Activated CD4-positive, alpha-beta T cell treated with anti-CD3 and anti-CD28 coated beads, Interleukin-2, amount 10 ng/mL, durations not matched to agents 7 days and 5 days (primary cell): ENCODE results near the gene VPS36. TPM values are rescaled to one million over a fixed set of nuclear protein-coding genes. Genes with fewer than 3 reads are reported as not detected.
A peak's percentile ranks its signal among the peaks of the same experiment; 100 is the strongest.
"Not testable (repeated sequence)": the region's sequence is repeated elsewhere in the genome, so short reads cannot be mapped to it uniquely, and the experiment has no call there.

ENCODE experiments used
- CTCF ChIA-PET: fragments of 350-600 bp; sonication (Branson Sonifier 250); formaldehyde crosslinking; loops from one replicate; lab custom pipeline; 2021; ENCODE audit warnings: antibody characterized with exemption; lab: Charles Lee
- POLR2A ChIA-PET: fragments of 350-600 bp; sonication (Branson Sonifier 250); formaldehyde crosslinking; loops from one replicate; lab custom pipeline; 2021; ENCODE audit warnings: antibody characterized with exemption; lab: Charles Lee
- DNase-seq: peaks from one replicate; pipeline ENCODE4 v3.0.0-alpha.2; 2020
- H3K27ac Mint-ChIP-seq: one replicate; pipeline ENCODE4 v1.8.0; 2021; ENCODE audit warnings: mild to moderate bottlenecking, moderate library complexity, mixed read lengths
- H3K27me3 Mint-ChIP-seq: one replicate; pipeline ENCODE4 v1.8.0; 2021; ENCODE audit warnings: mixed read lengths
- H3K36me3 Mint-ChIP-seq: one replicate; pipeline ENCODE4 v1.8.0; 2021; ENCODE audit warnings: low read depth, mixed read lengths
- H3K4me1 Mint-ChIP-seq: one replicate; pipeline ENCODE4 v1.8.0; 2021; ENCODE audit warnings: mixed read lengths
- H3K4me3 Mint-ChIP-seq: one replicate; pipeline ENCODE4 v1.8.0; 2021; ENCODE audit warnings: mild to moderate bottlenecking, moderate library complexity, mixed read lengths
- H3K9me3 Mint-ChIP-seq: one replicate; pipeline ENCODE4 v1.8.0; 2021; ENCODE audit warnings: mixed read lengths
- total RNA-seq, 2 experiments: library from RNA; stranded (reverse); gene quantifications; one replicate each; pipeline ENCODE4 v1.2.3, GENCODE V29; 2021

The VPS36 gene
- total RNA-seq, 2 experiments from 2014 or later = 42.7 to 47.4 TPM

DNA sequence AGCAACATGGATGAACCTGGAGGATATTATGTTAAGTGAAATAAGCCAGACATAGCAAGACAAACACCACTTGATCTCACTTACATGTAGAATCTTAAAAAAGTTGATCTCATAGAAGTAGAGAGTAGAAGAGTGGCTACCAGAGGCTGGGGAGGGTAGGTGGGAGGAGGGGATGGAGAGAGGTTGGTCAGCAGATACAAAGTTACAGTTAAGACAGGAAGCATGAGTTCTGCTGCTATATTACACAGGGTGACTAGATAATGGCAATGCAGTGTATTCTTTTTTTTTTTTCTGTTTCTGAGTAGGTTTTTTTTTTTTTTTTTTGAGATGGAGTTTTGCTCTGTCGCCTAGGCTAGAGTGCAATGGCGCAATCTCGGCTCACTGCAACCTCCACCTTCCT is 29.2 kb downstream of the VPS36 start:
- CTCF ChIA-PET = interaction anchor here (3.1 kb wide), 1 partner anchor 29 kb away, joined by 13 read pairs; the partner anchor contains the start of gene VPS36
- H3K4me3 Mint-ChIP-seq = no peak overlapping the region

DNA sequence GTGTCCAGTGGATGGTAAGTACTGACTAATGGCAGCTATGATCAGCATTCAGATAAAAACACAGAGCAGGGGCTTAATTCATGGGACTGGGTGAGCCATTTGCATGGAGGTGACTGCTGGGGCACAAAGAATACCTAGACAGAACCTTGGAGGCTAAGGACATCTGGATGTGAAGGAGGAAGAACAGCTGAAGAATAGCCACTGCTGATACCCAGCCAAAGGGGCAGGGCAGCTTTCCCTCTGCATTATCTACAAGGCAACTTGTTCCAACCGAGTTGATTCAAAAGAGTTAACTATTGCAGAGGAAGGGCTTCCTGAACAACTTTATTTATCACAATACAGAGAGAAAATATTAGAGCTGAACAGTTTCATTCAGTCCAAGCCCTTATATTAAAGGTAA is 31.4 kb downstream of the VPS36 start:
- Mint-ChIP-seq H3K4me1 (peaks cover 4% of the 10 kb centered on the region), H3K4me3 (no peak overlapping the region), H3K27ac (no peak overlapping the region), H3K27me3 (no peaks in the 10 kb centered on the region), H3K9me3 (no peaks in the 10 kb centered on the region), H3K36me3 (peaks cover 38% of the 10 kb centered on the region)
- DNase-seq = no peak
- CTCF ChIA-PET = no interaction called here
- POLR2A ChIA-PET = no interaction called here

More for the DNA sequence above, 29.2 kb downstream of the VPS36 start:
- Mint-ChIP-seq H3K27ac (no peak overlapping the region), H3K36me3 (peaks cover 44% of the 10 kb centered on the region), H3K4me1 (peaks cover 4% of the 10 kb centered on the region), H3K9me3 (no peaks in the 10 kb centered on the region), H3K27me3 (no peaks in the 10 kb centered on the region)
- DNase-seq = no peak
- POLR2A ChIA-PET = no interaction called here

DNA sequence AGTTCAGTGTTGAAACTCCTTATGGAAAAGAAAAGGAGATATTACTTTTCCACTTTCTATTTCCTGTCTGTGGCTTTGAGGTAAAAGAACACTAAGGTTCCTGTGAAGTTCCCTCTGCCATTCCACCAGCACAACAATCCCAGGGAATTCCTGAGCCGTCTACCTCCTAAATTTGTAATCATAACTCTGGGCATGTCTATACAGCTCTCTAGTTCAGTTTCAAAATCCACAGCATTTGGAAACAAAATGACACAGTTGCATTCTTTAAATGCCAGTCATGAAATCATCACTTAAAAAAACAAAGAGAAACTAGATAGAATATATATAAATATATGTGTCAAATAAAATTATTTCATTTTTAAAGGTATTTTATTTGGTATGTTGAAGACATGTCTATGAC is 35.5 kb downstream of the VPS36 start:
- Mint-ChIP-seq H3K4me1 (peaks cover 4% of the 10 kb centered on the region), H3K27ac (no peak overlapping the region), H3K4me3 (no peak overlapping the region), H3K36me3 (peaks cover 31% of the 10 kb centered on the region), H3K9me3 (no peaks in the 10 kb centered on the region), H3K27me3 (no peaks in the 10 kb centered on the region)
- ChIA-PET CTCF (interaction anchor here (1.0 kb wide), 1 partner anchor 35 kb away, joined by 3 read pairs; no protein-coding TSS in a partner anchor), POLR2A (no interaction called here)
- no peak for DNase-seq

DNA sequence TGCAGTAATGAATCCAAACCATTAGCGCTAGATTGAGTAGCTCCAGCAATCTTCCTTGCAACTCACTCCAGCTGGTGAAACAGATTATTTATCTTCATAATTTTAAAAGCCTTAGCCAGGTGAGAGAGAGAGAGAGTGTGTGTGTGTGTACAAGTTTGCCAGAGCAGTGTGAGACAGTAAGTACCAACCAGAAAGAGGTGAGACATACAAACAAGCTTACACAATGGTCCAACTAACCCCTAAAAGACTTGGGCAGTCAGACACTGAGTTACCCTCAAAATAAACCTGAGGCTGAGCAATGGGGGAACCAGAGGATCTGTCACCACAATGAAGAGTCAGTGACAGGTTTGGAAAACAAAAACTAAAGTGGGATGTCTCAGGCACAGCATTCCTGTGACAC is 36.4 kb downstream of the VPS36 start:
- ChIA-PET POLR2A (no interaction called here), CTCF (interaction anchor here (0.7 kb wide), 1 partner anchor 1778 kb away, joined by 3 read pairs; no protein-coding TSS in a partner anchor)
- Mint-ChIP-seq H3K4me1 (no peaks in the 10 kb centered on the region), H3K9me3 (no peaks in the 10 kb centered on the region), H3K27ac (no peak overlapping the region), H3K27me3 (no peaks in the 10 kb centered on the region), H3K4me3 (no peak overlapping the region), H3K36me3 (peaks cover 30% of the 10 kb centered on the region)
- DNase-seq = no peak

DNA sequence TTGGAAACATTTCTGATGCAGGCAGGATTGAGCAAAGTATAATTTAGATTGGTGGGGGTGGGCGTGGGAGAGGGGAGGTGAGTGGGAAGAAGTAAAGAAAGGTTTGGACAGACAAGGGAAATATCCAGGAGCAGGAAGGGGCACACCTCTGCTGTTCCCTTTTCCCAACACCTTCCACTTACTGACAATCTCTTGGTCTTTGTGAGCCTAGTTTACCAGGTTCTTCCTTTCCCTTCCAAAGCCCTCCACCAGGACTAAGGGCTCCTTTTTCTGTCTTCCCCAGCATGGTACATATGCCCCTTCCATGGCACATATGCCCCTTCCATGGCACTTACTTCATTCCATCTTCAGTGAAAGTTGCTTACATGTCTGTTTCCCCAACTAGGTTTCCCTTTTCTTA is 38.3 kb downstream of the VPS36 start:
- no peak overlapping the region for H3K27ac Mint-ChIP-seq
- POLR2A ChIA-PET = no interaction called here
- CTCF ChIA-PET = no interaction called here

DNA sequence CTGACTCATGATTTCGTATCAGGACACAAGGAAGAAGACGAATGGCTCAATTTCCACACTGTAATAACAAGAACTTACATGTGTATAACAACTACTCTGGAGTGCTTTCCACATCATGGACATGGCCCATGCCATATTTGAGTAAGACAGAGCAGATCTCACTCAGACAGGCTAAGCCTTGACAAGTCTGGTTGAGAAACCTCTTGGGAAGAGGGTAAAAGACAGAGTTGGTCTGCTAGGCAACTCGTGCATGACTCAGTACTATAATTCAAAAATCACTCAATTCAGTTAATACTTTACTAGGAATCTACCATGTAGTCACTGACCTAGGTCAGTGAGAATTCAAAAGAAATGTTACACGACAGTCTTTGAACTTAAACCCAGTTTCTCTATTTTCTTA is 38.8 kb downstream of the VPS36 start:
- no peak overlapping the region for H3K27ac Mint-ChIP-seq
- ChIA-PET CTCF (no interaction called here), POLR2A (no interaction called here)
- peaks cover under 1% of the 10 kb centered on the region for H3K4me1 Mint-ChIP-seq
- no peak overlapping the region for H3K4me3 Mint-ChIP-seq
- peaks cover 3% of the 10 kb centered on the region for H3K27me3 Mint-ChIP-seq
- H3K9me3 Mint-ChIP-seq = no peaks in the 10 kb centered on the region
- no peak for DNase-seq
- peaks cover 24% of the 10 kb centered on the region for H3K36me3 Mint-ChIP-seq

More for the DNA sequence above, 38.3 kb downstream of the VPS36 start:
- H3K4me3 Mint-ChIP-seq = no peak overlapping the region
- H3K4me1 Mint-ChIP-seq = no peaks in the 10 kb centered on the region
- no peak for DNase-seq
- H3K9me3 Mint-ChIP-seq = no peaks in the 10 kb centered on the region
- peaks cover 28% of the 10 kb centered on the region for H3K36me3 Mint-ChIP-seq
- no peaks in the 10 kb centered on the region for H3K27me3 Mint-ChIP-seq

DNA sequence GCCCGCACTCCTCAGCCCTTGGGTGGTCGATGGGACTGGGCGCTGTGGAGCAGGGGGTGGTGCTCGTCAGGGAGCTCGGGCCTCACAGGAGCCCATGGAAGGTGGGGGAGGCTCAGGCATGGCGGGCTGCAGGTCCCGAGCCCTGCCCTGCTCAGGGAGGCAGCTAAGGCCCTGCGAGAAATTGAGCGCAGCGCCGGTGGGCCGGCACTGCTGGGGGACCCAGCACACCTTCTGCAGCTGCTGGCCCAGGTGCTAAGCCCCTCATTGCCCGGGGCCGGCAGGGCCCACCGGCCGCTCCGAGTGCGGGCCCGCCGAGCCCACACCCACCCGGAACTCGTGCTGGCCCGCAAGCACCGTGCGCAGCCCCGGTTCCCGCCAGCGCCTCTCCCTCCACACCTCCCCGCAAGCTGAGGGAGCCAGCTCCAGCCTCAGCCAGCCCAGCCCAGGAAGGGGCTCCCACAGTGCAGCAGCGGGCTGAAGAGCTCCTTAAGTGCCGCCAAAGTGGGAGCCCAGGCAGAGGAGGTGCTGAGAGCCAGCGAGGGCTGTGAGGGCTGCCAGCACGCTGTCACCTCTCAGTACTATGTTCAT is 42.3 kb downstream of the VPS36 start:
- not testable (repeated sequence) for H3K27ac Mint-ChIP-seq, H3K9me3 Mint-ChIP-seq, DNase-seq, H3K4me3 Mint-ChIP-seq
- H3K36me3 Mint-ChIP-seq = peaks cover 17% of the 10 kb centered on the region
- peaks cover 21% of the 10 kb centered on the region for H3K4me1 Mint-ChIP-seq
- ChIA-PET POLR2A (interaction anchor here (0.6 kb wide), 1 partner anchor 71 kb away, joined by 3 read pairs; no protein-coding TSS in a partner anchor), CTCF (interaction anchor here (1.4 to 2.1 kb wide), 2 partner anchors 9 to 42 kb away, joined by 3 to 6 read pairs; partner anchors contain the start of gene VPS36)
- peaks cover 24% of the 10 kb centered on the region for H3K27me3 Mint-ChIP-seq

DNA sequence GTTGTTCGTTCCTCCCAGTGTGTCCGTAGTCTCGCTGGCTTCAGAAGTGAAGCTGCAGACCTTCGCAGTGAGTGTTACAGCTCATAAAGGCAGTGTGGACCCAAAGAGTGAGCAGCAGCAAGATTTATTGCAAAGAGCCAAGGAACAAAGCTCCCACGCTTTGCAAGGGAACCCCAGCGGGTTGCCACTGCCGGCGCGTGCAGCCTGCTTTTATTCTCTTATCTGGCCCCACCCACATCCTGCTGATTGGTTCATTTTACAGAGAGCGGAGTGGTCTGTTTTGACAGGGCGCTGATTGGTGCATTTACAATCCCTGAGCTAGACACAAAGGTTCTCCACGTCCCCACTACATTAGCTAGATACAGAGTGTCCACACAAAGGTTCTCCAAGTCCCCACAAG is 43.0 kb downstream of the VPS36 start:
- H3K9me3 Mint-ChIP-seq, H3K4me3 Mint-ChIP-seq, POLR2A ChIA-PET, DNase-seq, H3K27ac Mint-ChIP-seq: not testable (repeated sequence)
- CTCF ChIA-PET = interaction anchor here (0.9 to 2.1 kb wide), 2 partner anchors 10 to 43 kb away, joined by 5 to 6 read pairs; partner anchors contain the start of gene VPS36
- H3K36me3 Mint-ChIP-seq = peaks cover 17% of the 10 kb centered on the region
- H3K27me3 Mint-ChIP-seq = peaks cover 31% of the 10 kb centered on the region
- peaks cover 21% of the 10 kb centered on the region for H3K4me1 Mint-ChIP-seq

DNA sequence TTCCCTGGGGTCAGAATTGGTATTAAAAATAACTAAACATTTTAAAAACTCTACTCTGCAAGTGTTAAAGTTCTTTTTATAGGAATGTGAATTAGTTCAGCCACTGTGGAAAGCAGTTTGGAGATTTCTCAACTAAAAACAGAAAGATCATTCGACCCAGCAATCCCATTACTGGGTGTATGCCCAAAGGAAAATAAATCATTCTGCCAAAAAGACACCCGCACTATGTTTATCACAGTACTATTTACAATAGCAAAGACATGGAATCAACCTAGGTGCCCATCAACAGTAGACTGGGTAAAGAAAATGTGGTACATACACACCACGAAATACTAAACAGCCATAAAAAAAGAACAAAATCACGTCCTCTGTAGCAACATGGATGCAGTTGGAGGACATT is 43.8 kb downstream of the VPS36 start:
- no peaks in the 10 kb centered on the region for H3K9me3 Mint-ChIP-seq
- peaks cover 21% of the 10 kb centered on the region for H3K4me1 Mint-ChIP-seq
- ChIA-PET CTCF (interaction anchor here (0.9 to 2.1 kb wide), 2 partner anchors 10 to 44 kb away, joined by 5 to 6 read pairs; partner anchors contain the start of gene VPS36), POLR2A (no interaction called here)
- peaks cover 16% of the 10 kb centered on the region for H3K36me3 Mint-ChIP-seq
- H3K27me3 Mint-ChIP-seq = peaks cover 32% of the 10 kb centered on the region
- peak overlapping the region; percentile 28 for H3K4me3 Mint-ChIP-seq
- no peak for DNase-seq
- H3K27ac Mint-ChIP-seq = no peak overlapping the region

DNA sequence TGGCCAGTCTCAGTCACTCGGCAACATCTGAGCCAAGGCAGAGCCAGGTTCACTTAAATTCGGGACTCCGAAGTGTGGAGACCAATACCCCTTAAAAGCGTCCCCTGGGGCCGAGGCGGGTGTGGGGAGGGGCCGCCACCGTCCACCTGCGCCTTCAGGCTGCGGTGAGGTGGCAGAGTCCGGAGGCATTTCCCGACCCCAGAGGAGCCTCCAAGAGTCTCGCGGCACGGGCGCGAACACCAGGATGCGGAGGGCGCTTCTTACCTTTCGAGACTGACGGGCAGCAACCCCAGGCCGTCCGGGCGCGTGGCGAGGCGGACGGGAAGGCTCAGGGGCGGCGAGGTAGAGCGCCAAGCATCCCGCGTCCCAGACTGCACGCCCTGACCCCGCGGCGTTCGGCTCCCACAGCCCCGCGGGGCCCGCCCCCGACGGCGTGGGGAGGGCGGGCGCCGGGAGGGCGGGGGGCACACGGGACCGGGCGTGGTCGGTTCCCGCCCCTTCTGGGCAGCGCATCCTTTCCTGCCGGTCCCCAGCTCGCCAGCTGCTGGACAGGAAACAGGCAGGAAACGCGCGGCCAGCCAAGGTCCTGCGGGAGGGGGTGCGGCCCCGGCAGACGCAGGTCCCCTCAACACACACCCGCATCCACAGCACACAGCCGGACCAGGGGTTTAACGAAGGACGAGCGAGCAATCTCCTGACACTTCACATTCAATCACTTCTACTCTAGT is 44.5 kb downstream of the VPS36 start, which contains the start of gene THSD1:
Gene THSD1, minus strand, starts transcription at position 406 of the 728 bp plus-strand sequence. CDS start 3,572 bp downstream, outside the sequence.
- no peaks in the 10 kb centered on the region for H3K9me3 Mint-ChIP-seq
- peak; percentile 14 for DNase-seq
- CTCF ChIA-PET = no interaction called here
- H3K27ac Mint-ChIP-seq = no peak within 1 kb of the TSS
- peaks cover 32% of the 10 kb centered on the region for H3K27me3 Mint-ChIP-seq
- H3K4me3 Mint-ChIP-seq = peak within 1 kb of the TSS; percentile 54
- peaks cover 21% of the 10 kb centered on the region for H3K4me1 Mint-ChIP-seq
- H3K36me3 Mint-ChIP-seq = peaks cover 13% of the 10 kb centered on the region
- POLR2A ChIA-PET = no interaction called here

DNA sequence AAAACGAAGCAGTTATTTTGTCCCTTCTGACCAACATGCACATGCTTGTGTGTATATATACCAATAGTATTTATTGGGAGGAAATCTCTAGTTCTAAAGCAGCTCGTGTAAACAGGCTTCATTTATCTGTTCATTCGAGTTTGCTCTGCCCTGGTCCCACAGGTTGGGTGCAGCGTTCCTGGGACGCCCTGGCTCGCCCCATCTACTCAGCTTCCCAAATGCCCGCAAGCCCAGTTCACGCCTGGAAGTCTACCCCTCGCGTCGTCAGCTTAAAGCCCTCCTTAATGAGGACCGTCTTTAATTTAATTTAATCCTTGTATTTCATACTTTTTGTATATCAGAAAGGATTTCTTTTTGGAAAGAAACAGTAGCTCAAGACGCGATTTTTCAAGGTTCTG is 45.1 kb downstream of the VPS36 start:
- DNase-seq = no peak
- H3K27ac Mint-ChIP-seq = no peak overlapping the region
- H3K9me3 Mint-ChIP-seq = no peaks in the 10 kb centered on the region
- ChIA-PET CTCF (no interaction called here), POLR2A (no interaction called here)
- H3K27me3 Mint-ChIP-seq = peaks cover 32% of the 10 kb centered on the region
- H3K36me3 Mint-ChIP-seq = peaks cover 12% of the 10 kb centered on the region
- peaks cover 21% of the 10 kb centered on the region for H3K4me1 Mint-ChIP-seq
- H3K4me3 Mint-ChIP-seq = peak overlapping the region; percentile 54

DNA sequence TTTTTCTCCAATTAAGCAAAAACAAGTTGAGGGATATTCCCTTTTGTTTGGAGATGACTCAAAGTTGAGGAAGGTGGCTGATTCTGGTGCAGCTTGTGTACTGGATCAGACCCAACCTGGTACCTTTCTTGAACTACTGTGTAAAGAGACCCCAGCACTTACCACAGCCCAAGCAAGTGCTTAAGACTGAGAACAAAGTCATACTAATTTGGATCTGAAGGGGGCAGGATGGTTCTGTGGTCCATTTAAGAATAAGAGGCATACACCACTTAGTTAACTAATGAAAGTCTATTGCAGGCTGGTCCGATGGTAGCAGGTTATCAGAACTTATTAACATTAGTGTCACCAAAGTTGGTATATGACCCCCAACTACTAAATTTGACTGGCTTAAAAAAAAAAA is 50.7 kb downstream of the VPS36 start:
- no peaks in the 10 kb centered on the region for H3K9me3 Mint-ChIP-seq
- no peak for DNase-seq
- H3K4me1 Mint-ChIP-seq = peaks cover 8% of the 10 kb centered on the region
- peaks cover 18% of the 10 kb centered on the region for H3K27me3 Mint-ChIP-seq
- ChIA-PET CTCF (no interaction called here), POLR2A (no interaction called here)
- no peak overlapping the region for H3K27ac Mint-ChIP-seq
- H3K36me3 Mint-ChIP-seq = no peaks in the 10 kb centered on the region
- H3K4me3 Mint-ChIP-seq = no peak overlapping the region

DNA sequence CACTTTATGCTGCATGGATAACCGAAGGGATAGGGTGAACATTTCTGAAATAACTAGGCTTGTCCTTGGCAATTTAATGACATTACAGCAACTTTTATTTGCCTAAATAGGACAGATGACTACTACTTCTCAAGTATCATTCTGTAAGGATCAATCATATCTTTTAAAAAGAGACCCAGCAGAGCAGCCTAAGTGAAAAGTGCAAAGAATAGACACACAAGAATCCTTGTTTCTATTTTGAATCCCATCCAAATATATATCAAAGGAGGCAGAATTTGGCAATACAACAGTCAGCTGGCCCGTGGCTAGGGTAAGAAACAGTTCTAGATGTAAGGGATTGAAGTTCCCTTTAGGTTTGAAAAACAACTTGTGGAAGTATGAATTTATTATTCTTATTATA is 51.4 kb downstream of the VPS36 start:
- H3K9me3 Mint-ChIP-seq = no peaks in the 10 kb centered on the region
- peaks cover 12% of the 10 kb centered on the region for H3K27me3 Mint-ChIP-seq
- H3K36me3 Mint-ChIP-seq = no peaks in the 10 kb centered on the region
- CTCF ChIA-PET = no interaction called here
- H3K4me3 Mint-ChIP-seq = no peak overlapping the region
- H3K4me1 Mint-ChIP-seq = peaks cover under 1% of the 10 kb centered on the region
- H3K27ac Mint-ChIP-seq = no peak overlapping the region
- DNase-seq = no peak
- POLR2A ChIA-PET = no interaction called here
